Spleen (tissue), 7 donors: Measurements from ENCODE around the gene ZNF701.

Experiments used
- CTCF ChIP-seq, 11 experiments: fragments of 200-600 bp in 7 of 11; fragments of 450-650 bp in 4 of 11; sonication (generic) in 4 of 11; IDR thresholded peaks in 8 of 11; conservative IDR thresholded peaks in 3 of 11; 1 replicate in 7 of 11; 2 replicates in 4 of 11; pipeline versions ENCODE4 v1.4.0 to v1.8.0; 2016 to 2021; ENCODE audit warnings: antibody characterized with exemption in 11 of 11, inconsistent platforms in 4 of 11, mild to moderate bottlenecking in 1 of 11
- POLR2A ChIP-seq, 3 donors: fragments of 450-650 bp; IDR thresholded peaks; one replicate each; pipeline ENCODE4 v1.5.1; 2017; ENCODE audit warnings: antibody characterized with exemption in 3 of 3, mild to moderate bottlenecking in 1 of 3
- POLR2AphosphoS5 ChIP-seq, 3 donors: sonication (generic); formaldehyde crosslinking; IDR thresholded peaks; one replicate each; pipeline ENCODE4 v1.5.1; 2017; ENCODE audit warnings: antibody characterized with exemption in 3 of 3
- donor health status: DM: no; HTN: no; CAD: no; lungs with moderate emphysema.
- donor health status: DM: no; HTN: no; CAD: no.
- donor health status: DM: no; HTN: no; CAD: no.

DNA sequence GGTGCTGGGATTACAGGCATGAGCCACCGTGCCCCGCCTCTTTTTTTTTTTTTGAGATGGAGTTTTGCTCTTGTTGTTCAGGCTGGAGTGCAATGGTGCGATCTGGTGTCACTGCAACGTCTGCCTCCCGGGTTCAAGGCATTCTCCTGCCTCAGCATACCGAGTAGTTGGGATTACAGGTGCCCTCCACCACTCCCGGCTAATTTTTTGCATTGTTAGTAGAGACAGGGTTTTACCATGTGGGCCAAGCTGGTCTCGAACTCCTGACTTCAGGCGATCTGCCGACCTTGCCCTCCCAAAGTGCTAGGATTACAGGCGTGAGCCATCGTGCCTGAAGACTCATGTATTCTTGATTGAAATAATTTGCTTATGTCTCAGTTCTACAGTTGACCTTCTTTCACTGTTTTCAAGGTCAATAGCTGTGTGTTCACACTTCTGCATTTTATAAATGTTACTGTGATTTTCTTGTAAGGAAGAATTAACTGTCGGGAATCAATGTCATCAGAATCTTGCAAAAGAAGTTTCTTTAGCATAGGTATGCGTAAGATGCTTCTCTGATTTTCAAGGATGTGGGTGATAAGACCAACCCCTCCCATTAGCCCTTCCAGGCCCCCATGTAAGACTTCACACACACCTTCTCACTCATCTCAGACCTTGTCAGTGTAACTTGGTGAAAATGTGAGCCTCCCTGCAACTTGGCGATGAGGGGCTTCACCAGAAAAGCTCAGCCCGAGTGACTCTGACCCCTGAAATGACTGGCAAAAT is 12.7 kb upstream of the ZNF701 start:
- TF ChIP-seq POLR2A (IDR thresholded peaks at IDR 0.05) (no peak), CTCF (IDR thresholded peaks at IDR 0.05 in 8 of 11, conservative IDR thresholded peaks at IDR 0.05 in 3 of 11) (no peak), POLR2AphosphoS5 (IDR thresholded peaks at IDR 0.05) (no peak)
